Activated gamma-delta T cell treated with anti-CD3 and anti-CD28 coated beads, Interleukin-2, amount 50 U/mL, for 16 hours (primary cell): ENCODE data around the gene MRPL40.
"Not testable (repeated sequence)": the region's sequence is repeated elsewhere in the genome, so short reads cannot be mapped to it uniquely, and the experiment has no call there.

Experiments
- DNase-seq: peaks from one replicate; pipeline ENCODE4 v3.0.0-alpha.2; 2020; ENCODE audit warnings: low read depth

The MRPL40 gene

DNA sequence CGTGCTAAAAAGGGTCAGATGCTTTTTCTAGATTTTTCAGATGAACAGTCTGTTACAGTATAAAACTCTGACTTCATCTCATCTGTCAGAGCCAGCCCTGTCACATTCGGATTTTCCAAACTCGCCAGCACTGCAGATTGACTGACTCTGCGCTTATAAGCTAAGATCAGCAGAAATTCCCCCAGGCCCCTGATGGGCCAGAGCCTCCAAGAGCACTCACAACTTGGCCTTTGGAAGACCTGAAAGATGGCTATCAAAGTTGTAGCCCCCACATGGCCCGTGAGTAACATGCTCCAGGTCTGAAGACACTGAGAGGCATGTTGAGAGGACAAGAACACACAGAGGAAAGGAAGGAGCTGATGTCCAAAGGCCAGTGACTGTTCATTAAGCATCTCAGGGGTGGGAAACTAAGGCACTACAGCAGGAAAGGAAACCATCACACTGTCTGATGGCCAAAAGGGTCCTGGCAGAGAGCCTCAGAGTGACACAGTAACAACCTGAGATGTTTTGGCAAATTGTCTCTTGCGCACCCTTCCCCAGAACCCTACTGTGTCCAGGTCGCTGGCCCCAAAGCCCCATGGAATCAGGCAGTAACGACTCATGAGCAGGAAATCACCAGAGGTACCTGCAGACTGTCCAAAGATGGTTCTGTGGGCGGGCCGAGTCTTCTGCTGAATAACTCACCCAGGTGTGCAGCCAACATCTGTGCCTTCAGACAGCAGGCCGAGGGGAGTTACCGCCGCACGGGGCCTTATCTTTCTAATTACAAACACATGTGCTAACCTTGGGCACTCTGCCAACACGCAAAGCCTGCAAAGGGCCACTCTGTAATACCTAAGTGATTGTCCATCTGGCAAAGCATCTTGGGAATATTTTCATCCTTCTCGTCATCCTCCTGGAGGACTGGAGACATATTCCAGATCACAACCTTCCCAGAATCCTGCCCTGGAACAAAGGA, 24.4 kb upstream of the MRPL40 start:
- DNase-seq, result no peak

DNA sequence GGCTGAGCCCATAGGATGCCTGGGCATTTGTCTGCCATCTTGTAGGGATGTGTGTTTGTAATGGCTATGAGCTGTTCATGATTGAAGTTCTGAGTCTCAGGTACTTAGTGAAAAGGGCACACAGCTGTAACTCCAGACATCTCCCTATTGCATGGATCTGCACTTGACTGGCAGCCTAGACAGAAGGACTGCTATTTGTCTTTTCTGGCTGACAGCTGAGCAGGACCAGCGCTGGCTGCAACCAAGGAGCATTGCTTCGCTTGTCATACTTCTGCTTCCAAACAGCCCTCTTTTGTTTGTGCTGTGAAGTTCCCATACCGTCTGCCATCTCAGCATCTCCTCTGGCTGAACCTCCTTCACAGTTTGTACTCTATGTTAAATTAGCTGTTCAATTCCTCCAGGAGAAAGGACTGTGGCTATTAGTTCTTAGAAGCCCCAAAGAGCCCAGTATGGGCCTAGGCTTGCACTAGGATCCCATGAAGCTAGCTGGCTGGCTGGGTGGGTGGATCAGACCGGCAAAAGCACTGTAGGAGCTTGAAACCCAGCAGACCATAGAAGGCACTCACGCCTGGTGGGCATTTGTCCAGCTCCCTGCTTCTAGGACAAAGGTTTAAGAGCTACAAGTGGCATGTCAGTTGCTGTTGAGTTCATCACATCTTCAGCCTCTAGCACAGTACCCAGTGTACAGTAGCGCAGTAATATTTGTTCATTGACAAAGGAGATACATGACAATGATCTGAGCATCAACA, 21.2 kb upstream of the MRPL40 start:
- DNase-seq, result no peak

DNA sequence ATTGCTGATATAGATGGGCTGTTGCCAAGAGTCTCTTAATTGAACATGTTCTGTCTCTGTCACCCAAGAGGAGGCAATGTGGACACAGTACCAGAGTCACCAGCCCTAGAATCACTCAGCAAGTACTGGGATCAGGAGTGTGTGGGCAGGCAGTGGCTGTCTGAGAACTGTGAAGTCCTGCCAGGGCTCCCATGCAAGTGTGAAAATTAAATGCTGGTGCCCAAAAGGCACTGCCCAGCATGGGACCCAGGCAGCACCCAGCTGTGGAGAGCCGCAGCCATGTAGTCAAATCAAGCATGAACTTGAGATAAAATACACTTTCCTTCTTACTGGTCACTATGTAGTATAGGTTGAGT, 20.7 kb upstream of the MRPL40 start:
- DNase-seq, result no peak

DNA sequence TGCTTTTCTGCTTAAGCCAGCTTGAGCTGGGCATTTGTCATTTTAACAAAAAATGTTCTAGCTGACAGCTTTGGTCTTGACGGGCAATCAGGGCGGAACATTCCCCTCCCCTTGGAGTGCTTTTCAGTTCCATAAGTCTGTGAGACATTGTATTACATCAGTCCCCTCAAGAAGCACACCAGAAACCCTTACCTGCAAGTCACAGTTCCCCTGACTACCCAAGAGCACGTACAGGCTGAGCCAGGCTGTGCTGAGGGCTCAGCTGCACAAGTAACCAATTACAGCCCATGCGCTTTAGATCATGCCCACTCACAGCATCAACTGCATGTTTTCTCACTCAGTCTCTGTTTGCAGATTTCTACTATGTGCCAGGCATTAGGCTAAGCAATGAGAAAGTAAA, 19.9 kb upstream of the MRPL40 start:
- no peak for DNase-seq

DNA sequence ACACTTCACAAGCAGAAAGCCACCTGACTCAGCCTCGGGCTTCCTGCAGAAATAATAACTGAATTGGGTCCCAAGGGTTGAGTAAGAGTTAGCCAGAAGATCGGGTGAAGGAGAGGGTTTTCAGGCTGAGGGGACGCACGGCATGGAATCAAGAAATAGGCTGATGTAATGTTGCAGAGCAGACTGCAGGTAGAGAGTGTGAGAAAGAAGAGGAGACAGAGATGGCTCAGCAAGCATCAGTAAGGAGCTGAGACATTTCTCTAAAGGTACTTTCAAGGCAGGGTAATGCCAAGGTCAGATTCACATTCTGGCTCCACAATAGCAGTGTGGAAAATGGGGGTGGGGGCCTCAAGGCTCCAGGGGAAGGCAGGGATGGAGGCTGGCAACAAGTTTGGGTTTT, 19.4 kb upstream of the MRPL40 start:
- no peak for DNase-seq

DNA sequence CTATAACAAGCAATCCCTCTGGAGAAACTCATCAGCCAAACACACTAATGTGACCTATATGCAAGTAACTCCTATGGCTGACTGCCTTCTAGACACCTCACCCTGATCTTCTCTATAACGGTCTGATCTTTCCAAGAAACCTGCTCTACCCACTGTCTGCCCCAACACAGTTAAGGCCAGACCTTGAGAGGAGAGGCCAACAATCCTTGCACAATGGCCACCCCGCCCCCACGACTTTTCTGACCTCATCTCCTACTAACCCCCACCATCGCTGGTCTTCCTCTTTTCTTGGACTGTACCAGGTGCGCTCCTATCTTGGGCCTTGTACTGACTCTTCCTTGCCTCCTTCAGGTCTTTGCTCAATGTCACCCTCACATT, 13.3 kb upstream of the MRPL40 start:
- DNase-seq, result no peak

DNA sequence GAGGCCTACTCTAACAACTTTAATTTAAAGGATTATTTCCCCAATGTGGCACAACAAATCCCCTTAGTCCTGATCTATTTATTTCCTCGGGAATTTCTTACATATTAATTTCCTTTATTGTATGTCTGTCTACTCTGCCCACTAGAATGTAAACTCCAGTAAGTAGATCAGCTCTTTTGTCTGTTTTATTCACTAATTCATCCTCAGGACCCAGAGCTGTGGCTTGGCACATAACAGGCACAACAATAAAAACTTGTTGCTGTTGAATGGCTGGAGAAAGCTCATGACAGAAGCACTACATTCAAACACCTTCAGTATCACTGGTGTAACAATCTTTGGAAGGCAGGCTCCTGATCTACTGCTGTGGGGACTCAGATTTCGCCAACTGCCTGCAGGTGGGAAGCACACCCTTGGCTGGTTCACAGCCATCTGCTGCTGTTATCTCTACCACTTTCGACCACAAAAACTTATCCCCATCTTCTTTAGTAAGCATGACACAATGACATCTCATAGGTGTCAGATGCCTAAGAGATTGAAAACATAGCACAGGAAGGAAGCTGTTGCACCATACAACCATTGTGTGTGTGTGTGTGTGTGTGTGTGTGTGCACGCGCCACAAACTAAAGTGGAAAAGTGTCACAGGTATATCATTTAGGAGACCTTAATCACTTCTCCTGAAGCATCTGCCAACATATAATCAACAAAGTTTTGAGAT, 12.7 kb upstream of the MRPL40 start:
- DNase-seq, result no peak

DNA sequence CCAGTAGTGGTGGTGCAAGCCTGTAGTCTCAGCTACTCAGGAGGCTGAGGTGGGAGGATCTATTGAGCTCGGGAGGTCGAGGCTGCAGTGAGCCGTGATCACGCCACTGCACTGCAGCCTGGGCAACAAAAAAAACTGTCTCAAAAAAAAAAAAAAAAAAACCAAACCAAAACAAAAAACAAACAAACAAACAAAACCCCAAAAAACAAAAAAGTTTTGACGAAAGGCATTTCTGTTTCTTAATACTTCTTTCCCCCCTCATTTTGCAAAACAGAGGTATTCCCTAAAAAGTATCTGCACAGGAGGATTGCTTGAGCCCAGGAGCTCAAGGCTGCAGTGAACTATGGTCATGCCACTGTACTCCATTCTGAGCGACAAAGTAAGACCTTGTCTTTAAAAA, 12.0 kb upstream of the MRPL40 start:
- DNase-seq, result no peak

DNA sequence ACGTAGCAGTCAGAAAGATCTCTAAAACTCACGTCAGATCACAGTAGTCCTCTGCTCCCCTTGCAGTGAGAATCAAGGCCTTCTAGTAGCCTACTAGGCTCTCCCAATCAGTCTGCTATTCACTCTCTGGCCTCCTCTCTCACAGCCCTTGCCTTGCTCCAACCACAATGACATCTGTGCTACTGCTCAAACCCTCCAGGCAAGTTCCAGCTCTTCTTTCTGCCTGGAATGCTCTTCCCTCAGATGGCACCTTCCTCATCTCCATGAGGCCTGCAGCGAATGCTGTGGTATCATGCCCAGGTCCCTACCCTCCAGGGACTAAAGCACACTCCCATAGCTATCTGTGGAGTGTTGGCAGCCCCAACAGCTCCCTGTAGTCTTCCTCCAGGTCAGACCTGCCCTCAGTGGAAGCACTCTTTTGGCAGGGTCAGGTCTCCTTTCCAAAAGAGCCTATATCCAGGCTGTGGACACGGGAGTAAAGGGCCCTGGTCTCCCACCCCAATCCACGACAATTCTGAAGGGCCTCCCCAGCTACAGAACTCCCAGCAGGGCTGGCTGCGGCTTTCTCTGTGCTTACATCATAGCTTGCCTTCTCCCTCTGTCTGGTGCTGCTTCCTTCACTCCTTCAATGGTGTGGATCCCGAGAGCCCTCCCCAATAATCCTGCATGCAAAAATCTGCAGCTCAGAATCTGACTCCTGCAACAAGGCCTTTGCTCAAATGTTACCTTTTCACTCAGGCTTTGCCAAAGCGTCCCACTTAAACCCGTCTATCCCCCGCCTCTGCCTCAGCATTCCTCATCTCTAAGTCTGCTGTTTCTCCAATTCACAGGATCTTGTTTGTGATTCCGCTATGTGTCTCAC, 9.7 kb upstream of the MRPL40 start:
- DNase-seq, result no peak

DNA sequence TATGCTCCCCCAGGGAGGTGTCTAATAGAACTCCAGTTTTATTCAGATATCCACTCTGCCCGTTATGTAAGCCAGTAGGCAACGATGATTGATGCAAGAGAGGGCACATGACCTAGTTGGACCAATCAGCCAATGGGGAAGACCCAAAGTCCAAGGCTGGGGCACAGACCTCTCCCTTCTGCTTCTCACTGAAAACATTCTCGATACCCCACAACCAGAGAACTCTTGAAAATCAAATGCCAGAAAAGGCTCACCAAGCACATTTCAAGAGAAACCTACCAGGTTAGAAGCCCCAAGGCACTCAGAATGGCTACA, 8.2 kb upstream of the MRPL40 start:
- DNase-seq, result no peak

DNA sequence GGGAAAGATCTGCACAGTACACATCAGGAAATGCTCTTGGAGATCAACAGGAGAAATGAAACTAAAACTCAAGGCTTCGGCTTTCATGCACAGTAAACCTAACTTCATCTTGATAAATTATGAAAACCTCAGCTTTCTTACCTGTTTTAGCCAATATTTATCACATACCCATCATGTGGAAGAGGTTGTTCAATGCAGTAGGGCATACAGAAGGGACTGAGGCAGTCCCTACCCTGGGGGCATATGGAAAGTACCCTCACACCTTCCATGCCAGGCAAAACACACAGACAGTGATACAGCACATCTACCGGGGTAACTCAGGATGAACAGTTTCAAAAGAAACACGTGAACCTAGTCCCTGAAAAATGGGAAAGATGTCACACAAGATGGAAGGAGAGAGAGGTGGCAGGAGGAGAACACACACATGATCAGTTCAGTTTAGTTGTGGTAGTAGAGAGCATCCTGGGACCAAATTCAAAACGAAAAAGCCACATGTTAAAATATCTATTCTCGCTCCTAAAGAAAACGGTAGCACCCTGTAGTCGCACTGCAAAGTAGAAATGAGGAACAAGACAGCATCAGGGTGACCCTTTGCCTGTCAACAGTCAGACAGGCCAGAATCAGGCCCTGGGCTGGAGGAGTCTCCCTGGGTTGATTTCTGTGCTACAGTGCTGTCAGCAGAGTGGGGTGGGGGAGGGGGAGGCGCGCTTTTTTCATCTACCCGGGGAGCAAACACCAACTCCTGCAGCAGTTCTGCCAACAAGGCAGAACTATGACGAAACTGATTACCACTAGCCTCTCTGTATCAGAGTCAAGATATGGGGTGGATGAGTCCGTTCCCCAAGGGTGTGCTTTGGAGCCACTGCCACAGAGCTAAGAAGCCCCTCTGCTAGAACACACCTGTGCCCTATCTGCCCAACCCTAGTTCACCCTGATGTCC, 2.1 kb upstream of the MRPL40 start:
- no peak for DNase-seq

DNA sequence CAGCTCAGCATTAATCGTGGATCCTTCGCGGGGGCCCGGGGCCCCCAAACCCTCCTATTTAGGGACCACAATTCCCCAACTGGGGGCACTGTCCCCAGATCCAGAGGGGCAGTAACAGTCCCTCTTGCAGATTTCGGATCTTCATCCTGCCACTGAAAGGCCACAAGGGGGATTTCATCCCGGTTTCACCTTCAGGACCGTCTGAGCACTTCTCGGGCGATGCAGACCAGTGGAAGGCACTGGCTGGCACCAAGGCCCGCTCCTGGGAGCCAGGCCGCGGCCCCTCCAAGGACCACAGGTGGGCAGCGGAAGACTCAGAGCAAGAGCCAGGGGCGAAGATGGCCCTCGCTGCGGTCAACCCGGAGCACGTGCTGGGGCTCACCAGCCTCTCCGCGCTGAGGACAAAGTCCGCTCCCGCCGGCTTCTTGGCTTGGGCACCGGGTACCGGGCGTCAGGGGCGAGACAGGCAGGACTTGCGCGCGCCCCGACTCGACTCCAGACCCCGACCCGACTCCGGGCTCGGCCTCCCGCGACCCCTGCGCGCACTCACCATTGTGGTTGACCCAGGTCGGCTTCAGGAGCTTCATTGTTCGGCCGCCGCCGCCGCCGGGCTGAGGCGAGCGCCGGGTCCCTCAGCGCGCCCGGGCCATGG, 1.3 kb upstream of the MRPL40 start:
- DNase-seq, result no peak

DNA sequence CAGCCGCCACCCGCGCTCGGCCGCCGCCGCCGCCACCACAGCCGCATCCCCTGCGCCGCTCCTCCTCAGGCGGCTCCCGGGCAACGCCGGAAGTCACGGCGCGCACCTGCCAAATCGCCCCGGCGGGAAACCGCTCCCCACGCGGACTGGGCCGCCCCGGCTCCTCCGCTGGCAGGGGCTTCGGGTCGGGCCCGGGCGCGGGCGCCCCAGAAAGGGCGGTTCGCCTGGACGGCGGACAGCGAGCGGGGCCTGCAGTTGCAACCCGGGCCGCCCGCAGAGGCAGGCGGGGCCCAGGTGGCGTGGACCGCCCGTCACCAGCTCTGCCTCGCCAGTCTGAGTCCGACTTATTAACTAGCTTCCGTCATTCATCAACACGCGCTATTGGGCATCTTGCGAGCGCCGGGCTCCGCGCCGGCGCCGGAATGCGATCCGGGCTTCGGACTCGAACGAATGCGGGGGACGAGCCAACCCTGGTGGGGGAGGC, 654 bp upstream of the MRPL40 start, which contains the start of gene HIRA:
TSS of gene HIRA (minus strand) at position 85 of the 484 bp plus-strand sequence. CDS start 257 bp downstream, outside the sequence.
- DNase-seq, result peak; percentile 77

DNA sequence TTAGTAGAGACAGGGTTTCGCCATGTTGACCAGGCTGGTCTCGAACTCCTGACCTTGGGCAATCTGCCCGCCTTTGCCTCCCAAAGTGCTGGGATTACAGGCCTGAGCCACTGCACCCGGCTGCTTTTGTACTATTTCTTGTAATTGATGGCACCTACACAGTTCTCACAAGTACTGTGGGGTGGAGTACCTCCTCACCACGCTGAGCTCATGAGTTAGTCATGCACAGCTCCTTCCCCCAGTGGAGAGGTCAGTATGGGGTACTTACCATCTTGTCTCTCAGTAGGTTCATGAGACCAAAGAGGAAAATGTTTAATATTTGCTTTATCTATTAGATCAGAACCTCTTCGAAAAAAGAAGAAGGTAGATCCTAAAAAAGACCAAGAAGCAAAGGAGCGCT, 2.1 kb downstream of the MRPL40 start:
- DNase-seq, result no peak

DNA sequence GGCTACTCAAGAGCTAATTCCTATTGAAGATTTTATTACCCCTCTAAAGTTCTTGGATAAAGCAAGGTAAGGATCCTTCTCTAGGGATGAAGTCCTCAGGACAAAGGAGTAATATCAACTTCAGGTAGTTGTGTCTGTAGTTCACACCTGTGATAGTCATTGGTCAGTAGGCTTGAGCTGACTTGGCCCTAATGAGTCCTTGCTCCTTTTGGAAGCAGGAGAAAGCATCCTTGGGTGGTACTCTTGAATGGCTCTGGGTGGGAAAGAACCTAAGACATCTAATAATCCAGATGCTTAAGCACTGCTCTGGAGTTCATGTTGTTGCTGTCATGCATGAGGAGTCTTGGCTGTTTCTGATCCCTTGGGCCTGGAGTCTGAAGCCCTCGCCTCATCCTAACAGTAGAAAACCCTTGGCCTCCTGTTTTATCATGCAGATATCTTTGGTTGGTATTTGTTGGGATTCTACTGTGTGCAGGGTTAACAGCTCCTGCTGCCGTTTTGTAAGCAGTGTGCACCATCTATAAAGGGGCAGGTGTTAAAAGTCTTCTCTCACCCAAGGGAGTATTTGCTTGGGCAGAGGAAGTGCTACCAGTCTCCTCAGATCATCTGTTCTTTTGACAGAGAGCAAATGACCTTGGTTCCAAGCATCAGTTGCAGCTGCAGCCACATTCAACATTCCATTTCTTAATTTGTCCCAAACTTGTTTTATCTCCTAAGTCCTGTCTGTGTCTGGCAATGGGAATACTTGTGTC, 2.7 kb downstream of the MRPL40 start:
- DNase-seq, result no peak

DNA sequence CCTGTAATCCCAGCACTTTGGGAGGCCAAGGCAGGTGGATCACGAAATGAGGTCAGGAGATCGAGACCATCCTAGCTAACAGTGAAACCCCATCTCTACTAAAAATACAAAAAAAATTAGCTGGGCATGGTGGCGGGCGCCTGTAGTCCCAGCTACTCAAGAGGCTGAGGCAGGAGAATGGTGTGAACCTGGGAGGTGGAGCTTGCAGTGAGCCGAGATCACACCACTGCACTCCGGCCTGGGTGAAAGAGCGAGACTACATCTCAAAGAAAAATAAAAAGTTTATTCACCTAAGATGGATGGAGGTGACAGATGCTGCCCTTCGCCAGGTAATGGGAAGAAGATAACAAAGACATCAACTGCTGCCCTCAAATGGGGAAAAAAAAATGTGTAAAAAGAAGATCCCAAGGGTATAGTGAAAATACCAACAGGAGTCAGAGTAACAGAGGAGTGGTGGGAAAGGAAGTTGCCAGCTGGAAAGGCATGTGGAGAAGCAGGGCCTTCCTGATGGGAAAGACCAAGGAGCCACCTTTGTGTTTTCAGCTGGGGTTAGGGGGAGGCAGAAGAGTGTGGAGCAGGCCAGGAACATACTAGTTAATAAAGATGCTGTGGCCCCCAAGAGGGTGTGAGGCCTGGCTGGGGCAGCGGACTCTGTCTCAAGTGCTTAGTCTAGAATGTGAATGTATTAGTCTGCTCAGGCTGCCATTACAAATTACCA, 4.3 kb downstream of the MRPL40 start:
- DNase-seq, result not testable (repeated sequence)

DNA sequence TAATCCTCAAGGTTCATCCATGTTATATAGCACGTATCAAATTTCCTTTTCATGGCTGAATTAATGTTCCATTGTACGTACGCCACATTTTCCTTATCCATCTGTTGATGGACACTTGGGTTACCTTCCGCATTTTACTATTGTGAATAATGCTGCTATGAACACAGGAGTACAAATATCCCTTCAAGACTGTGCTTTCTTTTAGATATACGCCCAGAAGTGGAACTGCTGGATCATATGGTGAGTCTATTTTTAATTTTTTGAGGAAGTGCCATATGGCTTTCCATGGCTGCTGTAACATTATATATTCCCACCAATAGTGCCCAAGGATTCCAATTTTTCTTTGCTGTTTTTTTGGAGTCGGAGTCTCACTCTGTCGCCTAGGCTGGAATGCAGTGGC, 6.0 kb downstream of the MRPL40 start:
- DNase-seq, result no peak

DNA sequence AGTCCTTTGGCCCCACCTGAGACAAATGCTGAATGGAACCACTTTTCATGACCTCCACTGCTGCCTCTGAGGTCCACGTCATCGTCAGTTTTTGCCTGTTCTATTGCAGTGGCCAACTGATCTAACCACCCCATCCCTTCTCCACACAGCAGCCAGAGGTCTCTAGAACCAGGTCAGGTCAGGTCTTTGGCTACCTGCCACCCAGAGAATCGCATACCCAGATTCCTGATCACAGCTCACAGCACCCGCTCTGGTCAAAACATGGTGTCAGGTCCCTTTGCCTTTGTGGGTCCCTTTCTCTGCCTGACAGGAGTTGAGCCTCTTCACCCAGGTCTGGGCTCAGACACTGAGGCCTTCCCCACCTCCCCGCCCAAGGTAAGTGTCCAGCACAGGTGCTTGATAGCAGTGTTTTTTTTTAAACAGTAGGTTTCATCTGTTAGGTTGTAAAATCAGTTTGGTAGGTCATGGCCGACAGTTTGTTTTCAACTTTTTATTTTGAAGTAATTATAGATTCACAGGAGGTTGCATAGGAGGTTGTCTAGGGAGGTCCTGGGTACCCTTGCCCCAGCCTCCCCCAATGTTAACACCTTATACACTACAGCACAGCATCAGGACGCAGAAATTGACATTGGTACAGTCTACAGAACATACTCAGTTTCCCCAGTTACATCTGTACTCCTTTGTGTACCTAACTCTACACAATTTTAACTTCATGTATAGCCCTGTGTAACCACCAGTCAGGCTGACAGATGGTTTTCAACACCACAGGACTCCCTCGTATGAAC, 8.3 kb downstream of the MRPL40 start:
- DNase-seq, result no peak
